IPS DF 6.9 (cell line): ENCODE measurements around the gene SNED1.

ENCODE experiments used
- DNase-seq: peaks from one replicate; pipeline ENCODE4 v3.0.0-alpha.2; 2013; ENCODE audit warnings: low read depth, low spot score
- H3K27ac ChIP-seq: one replicate; pipeline ENCODE4 v1.5.1; 2013; ENCODE audit warnings: low read length, control low read depth
- H3K27me3 ChIP-seq: 2 replicates; pipeline ENCODE4 v1.6.1; 2013; ENCODE audit warnings: mild to moderate bottlenecking, low read length; ENCODE audit not compliant: control insufficient read depth, insufficient read depth
- H3K36me3 ChIP-seq: 2 replicates; pipeline ENCODE4 v1.6.1; 2013; ENCODE audit warnings: low read length; ENCODE audit not compliant: control insufficient read depth, insufficient read depth
- H3K4me1 ChIP-seq: 2 replicates; pipeline ENCODE4 v1.6.1; 2013; ENCODE audit warnings: low read length; ENCODE audit not compliant: control insufficient read depth, insufficient read depth
- H3K4me3 ChIP-seq: 2 replicates; pipeline ENCODE4 v1.5.1; 2013; ENCODE audit warnings: mild to moderate bottlenecking, low read length
- H3K9me3 ChIP-seq: 2 replicates; pipeline ENCODE4 v1.6.1; 2013; ENCODE audit warnings: low read length, inconsistent platforms; ENCODE audit not compliant: control insufficient read depth, insufficient read depth
- WGBS: extraction: QIAGEN DNeasy Blood & Tissue Kit; methylation state at CpG from one replicate; pipeline ENCODE4 v1.1.7; 2013; ENCODE audit warnings: mixed read lengths, missing lambda C conversion rate; ENCODE audit not compliant: insufficient read length, insufficient coverage; 5-methylcytosine and 5-hydroxymethylcytosine counted together

The SNED1 gene

GRCh38 chr2:241112592-241112991, 114.2 kb downstream of the SNED1 start:
- no peaks in the 10 kb centered on the region for H3K4me1 ChIP-seq
- H3K27me3 ChIP-seq = no peaks in the 10 kb centered on the region
- no CpG with 5 or more reads among the region's 8 CpGs for WGBS
- H3K9me3 ChIP-seq = no peaks in the 10 kb centered on the region
- H3K27ac ChIP-seq = no peak overlapping the region
- no peak for DNase-seq
- H3K4me3 ChIP-seq = no peak overlapping the region
- peaks cover 8% of the 10 kb centered on the region for H3K36me3 ChIP-seq

GRCh38 chr2:241114836-241115235, 116.4 kb downstream of the SNED1 start:
- H3K4me3 ChIP-seq = no peak overlapping the region
- no peak overlapping the region for H3K27ac ChIP-seq
- no peaks in the 10 kb centered on the region for H3K4me1 ChIP-seq
- no peaks in the 10 kb centered on the region for H3K9me3 ChIP-seq
- no CpG with 5 or more reads among the region's 11 CpGs for WGBS
- no peak for DNase-seq
- H3K27me3 ChIP-seq = no peaks in the 10 kb centered on the region
- H3K36me3 ChIP-seq = peaks cover 8% of the 10 kb centered on the region

- no peaks in the 10 kb centered on the region for H3K9me3 ChIP-seq
- no peaks in the 10 kb centered on the region for H3K27me3 ChIP-seq
- H3K27ac ChIP-seq = no peak overlapping the region
- no peak for DNase-seq
- H3K36me3 ChIP-seq = peaks cover 8% of the 10 kb centered on the region
- WGBS = no CpG with 5 or more reads among the region's 8 CpGs
- H3K4me3 ChIP-seq = no peak overlapping the region
- H3K4me1 ChIP-seq = no peaks in the 10 kb centered on the region
These were observed 116.9 kb downstream of the SNED1 start for GRCh38 chr2:241115361-241115760.

- no peak for DNase-seq
- no peak overlapping the region for H3K4me3 ChIP-seq
- H3K27ac ChIP-seq = no peak overlapping the region
- H3K4me1 ChIP-seq = no peaks in the 10 kb centered on the region
- H3K36me3 ChIP-seq = peaks cover 8% of the 10 kb centered on the region
- no peaks in the 10 kb centered on the region for H3K27me3 ChIP-seq
- no peaks in the 10 kb centered on the region for H3K9me3 ChIP-seq
- WGBS = no CpG with 5 or more reads among the region's 32 CpGs
These were observed 118.5 kb downstream of the SNED1 start for GRCh38 chr2:241116606-241117560.

- no peak overlapping the region for H3K27ac ChIP-seq
- WGBS = no CpG with 5 or more reads among the region's 24 CpGs
- H3K4me3 ChIP-seq = no peak overlapping the region
- no peak for DNase-seq
- H3K36me3 ChIP-seq = peaks cover 16% of the 10 kb centered on the region
- H3K27me3 ChIP-seq = no peaks in the 10 kb centered on the region
- no peaks in the 10 kb centered on the region for H3K4me1 ChIP-seq
- no peaks in the 10 kb centered on the region for H3K9me3 ChIP-seq
These were observed 120.5 kb downstream of the SNED1 start for GRCh38 chr2:241118737-241119505.

- no peak overlapping the region for H3K27ac ChIP-seq
- H3K9me3 ChIP-seq = no peaks in the 10 kb centered on the region
- no CpG with 5 or more reads among the region's 2 CpGs for WGBS
- DNase-seq = no peak
- H3K4me1 ChIP-seq = no peaks in the 10 kb centered on the region
- H3K36me3 ChIP-seq = peaks cover 14% of the 10 kb centered on the region
- H3K27me3 ChIP-seq = no peaks in the 10 kb centered on the region
- no peak overlapping the region for H3K4me3 ChIP-seq
These were observed 122.0 kb downstream of the SNED1 start for GRCh38 chr2:241120440-241120839.

GRCh38 chr2:241121008-241121407, 122.6 kb downstream of the SNED1 start:
- Histone ChIP-seq H3K27ac (no peak overlapping the region), H3K9me3 (no peaks in the 10 kb centered on the region), H3K27me3 (no peaks in the 10 kb centered on the region), H3K36me3 (peaks cover 15% of the 10 kb centered on the region), H3K4me3 (no peak overlapping the region), H3K4me1 (no peaks in the 10 kb centered on the region)
- no peak for DNase-seq
- WGBS = no CpG with 5 or more reads among the region's 5 CpGs

GRCh38 chr2:241122376-241123002, 124.1 kb downstream of the SNED1 start:
- no peaks in the 10 kb centered on the region for H3K4me1 ChIP-seq
- no peak overlapping the region for H3K27ac ChIP-seq
- no peaks in the 10 kb centered on the region for H3K9me3 ChIP-seq
- no peaks in the 10 kb centered on the region for H3K27me3 ChIP-seq
- WGBS = no CpG with 5 or more reads among the region's 19 CpGs
- peaks cover 18% of the 10 kb centered on the region for H3K36me3 ChIP-seq
- H3K4me3 ChIP-seq = no peak overlapping the region; the same call in 1 of the 2 replicates
- no peak for DNase-seq

- H3K27me3 ChIP-seq = no peaks in the 10 kb centered on the region
- WGBS = no CpG with 5 or more reads among the region's 16 CpGs
- H3K4me1 ChIP-seq = no peaks in the 10 kb centered on the region; the same call in 1 of the 2 replicates
- no peak overlapping the region for H3K27ac ChIP-seq
- no peak overlapping the region for H3K4me3 ChIP-seq
- H3K36me3 ChIP-seq = peaks cover 18% of the 10 kb centered on the region
- no peak for DNase-seq
- H3K9me3 ChIP-seq = no peaks in the 10 kb centered on the region
These were observed 125.6 kb downstream of the SNED1 start for GRCh38 chr2:241123816-241124536.

- Histone ChIP-seq H3K9me3 (no peaks in the 10 kb centered on the region), H3K4me3 (no peak overlapping the region), H3K27ac (no peak overlapping the region), H3K4me1 (no peaks in the 10 kb centered on the region; the same call in 1 of the 2 replicates), H3K36me3 (peaks cover 18% of the 10 kb centered on the region), H3K27me3 (no peaks in the 10 kb centered on the region)
- WGBS = no CpG with 5 or more reads among the region's 13 CpGs
- DNase-seq = no peak
These were observed 127.2 kb downstream of the SNED1 start for GRCh38 chr2:241125626-241126025.
